Measurements from ENCODE around the gene TIMM21. TPM values are rescaled to one million over a fixed set of nuclear protein-coding genes. Genes with fewer than 3 reads are reported as not detected.

Gene TIMM21
- total RNA-seq, 1 donor from 2014 or later: 20.4 TPM

DNA sequence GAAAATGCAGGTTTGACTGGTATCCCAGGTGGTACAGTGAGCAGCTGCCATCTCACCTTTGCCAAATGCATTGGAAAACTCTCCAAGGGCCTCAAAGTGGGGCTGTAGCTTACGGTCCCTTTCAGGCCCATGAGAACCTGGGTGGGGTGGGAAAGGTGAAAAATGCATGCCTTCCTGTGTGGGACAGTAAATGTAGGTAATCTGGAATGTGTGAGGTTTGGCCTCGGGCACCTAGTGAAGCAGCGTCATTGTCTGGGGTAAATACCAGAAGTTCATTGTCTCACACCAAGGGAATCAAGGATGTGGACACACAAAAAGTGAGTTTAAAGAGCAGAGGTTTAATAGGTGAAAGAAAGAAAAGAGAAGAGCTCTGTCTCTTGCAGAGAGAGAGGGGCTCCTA, 36.6 kb downstream of the TIMM21 start:
- TF ChIP-seq, protein P1, sequence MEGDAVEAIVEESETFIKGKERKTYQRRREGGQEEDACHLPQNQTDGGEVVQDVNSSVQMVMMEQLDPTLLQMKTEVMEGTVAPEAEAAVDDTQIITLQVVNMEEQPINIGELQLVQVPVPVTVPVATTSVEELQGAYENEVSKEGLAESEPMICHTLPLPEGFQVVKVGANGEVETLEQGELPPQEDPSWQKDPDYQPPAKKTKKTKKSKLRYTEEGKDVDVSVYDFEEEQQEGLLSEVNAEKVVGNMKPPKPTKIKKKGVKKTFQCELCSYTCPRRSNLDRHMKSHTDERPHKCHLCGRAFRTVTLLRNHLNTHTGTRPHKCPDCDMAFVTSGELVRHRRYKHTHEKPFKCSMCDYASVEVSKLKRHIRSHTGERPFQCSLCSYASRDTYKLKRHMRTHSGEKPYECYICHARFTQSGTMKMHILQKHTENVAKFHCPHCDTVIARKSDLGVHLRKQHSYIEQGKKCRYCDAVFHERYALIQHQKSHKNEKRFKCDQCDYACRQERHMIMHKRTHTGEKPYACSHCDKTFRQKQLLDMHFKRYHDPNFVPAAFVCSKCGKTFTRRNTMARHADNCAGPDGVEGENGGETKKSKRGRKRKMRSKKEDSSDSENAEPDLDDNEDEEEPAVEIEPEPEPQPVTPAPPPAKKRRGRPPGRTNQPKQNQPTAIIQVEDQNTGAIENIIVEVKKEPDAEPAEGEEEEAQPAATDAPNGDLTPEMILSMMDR (conservative IDR thresholded peaks at IDR 0.05; ENCODE audit: low read depth, low read length): no peak
- DNase-seq (ENCODE audit: low read depth): no peak
- H3K4me3 ChIP-seq (ENCODE audit: low read depth, low read length): no peak overlapping the region

DNA sequence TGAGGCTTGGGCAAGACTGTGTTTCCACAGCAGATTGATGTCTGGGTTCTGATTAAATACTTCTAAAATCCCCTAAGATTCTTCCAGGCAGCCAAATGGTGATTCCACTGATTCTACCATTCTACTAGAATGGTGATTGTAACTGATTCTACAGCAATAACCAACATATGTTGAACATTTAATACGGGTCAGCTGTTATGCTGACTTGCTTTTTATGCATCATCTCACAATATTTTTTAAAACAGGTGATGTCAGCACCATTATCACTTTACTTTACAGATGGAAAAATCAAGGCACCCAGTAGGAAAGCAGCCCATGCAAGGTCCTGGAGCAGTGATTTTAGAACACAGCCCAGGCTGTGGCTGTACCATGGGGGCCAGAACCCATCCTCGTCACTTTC, 37.5 kb downstream of the TIMM21 start:
- TF ChIP-seq, protein P1 (conservative IDR thresholded peaks at IDR 0.05; ENCODE audit: low read depth, low read length): no peak
- H3K4me3 ChIP-seq (ENCODE audit: low read depth, low read length): no peak overlapping the region
- no peak for DNase-seq (ENCODE audit: low read depth)

DNA sequence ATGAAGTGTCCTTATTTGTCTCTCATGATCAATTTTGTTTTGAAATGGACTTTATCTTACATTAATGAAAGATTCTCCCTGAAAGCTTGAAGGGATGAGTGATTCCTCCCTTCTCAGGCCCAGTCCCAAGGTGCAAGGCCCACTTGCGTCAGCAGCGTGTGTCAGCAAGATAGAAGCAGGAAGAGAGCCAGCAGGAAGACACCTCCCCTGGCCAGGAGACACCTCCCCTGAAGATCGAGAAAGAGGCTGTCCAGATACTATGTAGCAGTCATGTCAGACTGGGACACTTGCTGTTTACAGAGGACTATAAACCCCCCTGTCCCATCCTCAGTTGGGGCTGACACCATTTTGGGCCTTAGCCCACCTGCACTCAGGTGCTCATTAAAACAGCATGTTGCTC, 38.3 kb downstream of the TIMM21 start:
- DNase-seq (ENCODE audit: low read depth): no peak
- TF ChIP-seq, protein P1 (conservative IDR thresholded peaks at IDR 0.05; ENCODE audit: low read depth, low read length): no peak
- no peak overlapping the region for H3K4me3 ChIP-seq (ENCODE audit: low read depth, low read length)

DNA sequence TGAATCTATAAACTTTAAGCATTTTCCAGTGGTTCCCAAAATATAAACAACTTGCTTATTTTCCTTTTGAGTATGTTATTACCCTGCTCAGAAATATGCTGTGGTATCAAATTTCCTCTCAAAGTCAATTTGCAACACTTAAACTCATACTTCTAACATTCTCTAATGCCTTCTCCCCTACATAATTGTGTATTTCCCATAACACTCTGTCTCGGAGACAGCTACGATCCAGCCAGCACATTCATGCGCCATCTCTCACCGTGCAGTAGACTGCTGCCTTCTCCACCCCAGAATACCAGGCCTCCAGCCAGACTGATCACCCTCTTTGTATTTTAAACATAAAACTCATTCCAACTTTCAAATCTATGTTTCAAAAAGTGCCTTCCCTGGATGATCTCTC, 41.8 kb downstream of the TIMM21 start:
- DNase-seq (ENCODE audit: low read depth): no peak
- TF ChIP-seq, protein P1 (conservative IDR thresholded peaks at IDR 0.05; ENCODE audit: low read depth, low read length): no peak
- H3K4me3 ChIP-seq (ENCODE audit: low read depth, low read length): no peak overlapping the region

DNA sequence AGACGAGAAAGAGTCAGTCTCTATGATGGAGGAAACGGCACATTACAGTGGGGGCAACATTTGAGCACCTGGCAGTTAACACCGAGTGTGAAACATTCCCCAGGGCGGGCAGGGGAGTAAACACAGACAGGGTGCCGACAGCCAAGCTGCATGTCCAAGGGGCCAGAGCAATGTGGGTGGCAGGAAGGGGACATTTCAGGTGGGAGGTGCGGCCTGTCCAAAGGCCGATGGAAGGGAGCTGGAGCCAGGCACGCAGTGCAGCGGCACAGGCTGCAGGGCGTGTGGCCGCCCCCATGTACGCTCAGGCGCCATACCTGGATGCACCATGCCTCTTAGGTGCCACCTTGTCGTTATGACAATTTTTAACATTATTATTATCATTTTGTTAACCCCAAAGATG, 43.3 kb downstream of the TIMM21 start:
- H3K4me3 ChIP-seq (ENCODE audit: low read depth, low read length): no peak overlapping the region
- TF ChIP-seq, protein P1 (conservative IDR thresholded peaks at IDR 0.05; ENCODE audit: low read depth, low read length): no peak
- DNase-seq (ENCODE audit: low read depth): no peak

DNA sequence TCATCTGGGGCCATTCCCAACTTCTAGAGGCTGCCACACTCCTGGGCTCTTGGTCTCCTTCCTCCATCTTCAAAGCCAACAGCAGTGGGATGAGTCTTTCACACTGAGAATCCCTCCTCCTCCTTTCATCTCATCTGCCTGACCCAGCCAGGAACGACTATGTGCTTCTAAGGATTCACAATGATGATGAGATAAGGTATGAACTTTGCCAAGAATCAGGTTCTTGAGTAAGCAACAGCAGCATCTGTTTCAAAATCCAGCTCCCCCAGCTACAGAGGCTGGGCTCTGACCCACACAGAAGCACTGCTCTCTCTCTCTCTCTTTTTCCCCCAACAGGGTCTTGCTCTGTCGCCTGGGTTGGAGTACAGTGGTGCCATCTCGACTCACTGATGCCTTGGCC, 46.4 kb downstream of the TIMM21 start:
- TF ChIP-seq, protein P1 (conservative IDR thresholded peaks at IDR 0.05; ENCODE audit: low read depth, low read length): no peak
- no peak for DNase-seq (ENCODE audit: low read depth)
- H3K4me3 ChIP-seq (ENCODE audit: low read depth, low read length): no peak overlapping the region

DNA sequence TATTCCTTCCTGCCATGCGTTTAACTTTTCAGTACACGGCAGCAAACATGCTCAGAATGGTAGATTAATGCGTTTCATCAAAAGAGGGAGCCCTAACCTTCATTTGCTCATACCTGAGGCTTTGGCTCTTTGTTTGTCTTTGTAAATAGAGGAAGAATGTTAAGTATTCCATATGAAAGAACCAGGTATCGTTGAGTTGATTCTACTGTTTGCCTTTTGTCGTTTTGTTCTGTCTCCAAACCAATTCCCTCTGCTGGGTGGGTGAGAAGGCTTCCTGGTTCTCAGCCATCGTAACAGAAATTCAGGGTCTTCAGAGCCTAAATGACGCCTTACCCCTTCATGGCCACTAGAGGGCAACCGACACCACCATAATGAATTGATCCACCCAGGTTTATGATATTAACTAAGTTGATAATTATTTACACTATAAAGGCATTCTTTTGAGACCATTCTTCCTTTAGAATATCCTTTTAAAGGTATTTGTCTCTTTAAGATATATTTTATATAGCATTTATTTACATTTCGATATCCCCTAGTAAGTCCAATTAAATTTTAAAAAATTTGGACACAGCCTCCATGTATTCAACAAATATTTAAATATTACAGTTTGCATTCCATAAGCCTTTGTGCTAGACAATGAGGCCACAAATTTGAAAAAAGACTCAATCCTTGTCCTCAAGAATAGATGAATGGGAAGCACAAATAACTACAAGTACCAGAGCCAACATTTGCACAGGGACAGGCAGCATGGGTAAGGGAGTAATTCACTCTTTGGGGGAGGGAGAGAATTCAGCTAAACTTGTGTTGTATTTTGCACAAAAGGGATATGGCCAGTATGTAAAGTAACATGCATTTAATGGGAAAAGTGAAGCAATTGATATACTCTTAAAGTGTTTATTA, 48.1 kb downstream of the TIMM21 start:
- H3K4me3 ChIP-seq (ENCODE audit: low read depth, low read length): peak overlapping the region; percentile 40
- TF ChIP-seq, protein P1 (conservative IDR thresholded peaks at IDR 0.05; ENCODE audit: low read depth, low read length): peak; percentile 83
- peak; percentile 41 for DNase-seq (ENCODE audit: low read depth)
